Activated CD8-positive, alpha-beta memory T cell treated with anti-CD3 and anti-CD28 coated beads, Interleukin-2, amount 50 U/mL, for 24 hours (primary cell): Measurements from ENCODE around the gene MYL9.
"Not testable (repeated sequence)": the region's sequence is repeated elsewhere in the genome, so short reads cannot be mapped to it uniquely, and the experiment has no call there.

Source experiments
- DNase-seq: peaks from one replicate; pipeline ENCODE4 v3.0.0-alpha.2; 2020; ENCODE audit errors: extremely low read depth

Gene MYL9

GRCh38 chr20:36549628-36549941, 8.3 kb downstream of the MYL9 start:
- no peak for DNase-seq

- DNase-seq = no peak
These were observed 8.8 kb downstream of the MYL9 start for GRCh38 chr20:36549942-36550789.

GRCh38 chr20:36550790-36551299, 9.5 kb downstream of the MYL9 start:
- DNase-seq = no peak

- no peak for DNase-seq
These were observed 13.9 kb downstream of the MYL9 start for GRCh38 chr20:36555248-36555647.

GRCh38 chr20:36562724-36563123, 21.4 kb downstream of the MYL9 start:
- DNase-seq = no peak

- no peak for DNase-seq
These were observed 22.1 kb downstream of the MYL9 start for GRCh38 chr20:36563374-36563773.

GRCh38 chr20:36564078-36564725, 22.9 kb downstream of the MYL9 start:
- DNase-seq = not testable (repeated sequence)

GRCh38 chr20:36564726-36565121, 23.4 kb downstream of the MYL9 start:
- not testable (repeated sequence) for DNase-seq

GRCh38 chr20:36565520-36565919, 24.2 kb downstream of the MYL9 start:
- no peak for DNase-seq

- DNase-seq = no peak
These were observed 28.6 kb downstream of the MYL9 start for GRCh38 chr20:36569847-36570429.

GRCh38 chr20:36571564-36572504, 30.5 kb downstream of the MYL9 start:
- DNase-seq = no peak

- DNase-seq = peak; percentile 53
These were observed 31.4 kb downstream of the MYL9 start for GRCh38 chr20:36572701-36573102.

- peak; percentile 73 for DNase-seq
These were observed 31.9 kb downstream of the MYL9 start, which contains the start of gene TGIF2 for GRCh38 chr20:36573103-36573797. Gene TGIF2, plus strand, starts transcription at chr20:36573597. Its CDS starts 5,178 bp downstream, at chr20:36578775.

GRCh38 chr20:36573798-36574365, 32.6 kb downstream of the MYL9 start:
- no peak for DNase-seq

GRCh38 chr20:36574366-36575135, 33.2 kb downstream of the MYL9 start:
- no peak for DNase-seq

GRCh38 chr20:36576081-36576445, 34.7 kb downstream of the MYL9 start:
- DNase-seq = no peak

- no peak for DNase-seq
These were observed 37.2 kb downstream of the MYL9 start for GRCh38 chr20:36578356-36579041.

- DNase-seq = no peak
These were observed 38.8 kb downstream of the MYL9 start for GRCh38 chr20:36579996-36580545.

- no peak for DNase-seq
These were observed 41.0 kb downstream of the MYL9 start for GRCh38 chr20:36582322-36582721.
